Body of pancreas (tissue), 4 donors: ENCODE data around the gene MARS2.

ENCODE experiments used
- CTCF ChIP-seq, 7 experiments: fragments of 450-650 bp in 4 of 7; fragments of 200-600 bp in 3 of 7; sonication (generic) in 3 of 7; IDR thresholded peaks; one replicate each; pipeline ENCODE4 v1.5.1; 2016 to 2019; ENCODE audit warnings: antibody characterized with exemption in 7 of 7
- POLR2A ChIP-seq, 3 donors: fragments of 450-650 bp; IDR thresholded peaks; one replicate each; pipeline ENCODE4 v1.6.1; 2016; ENCODE audit warnings: antibody characterized with exemption in 3 of 3, mild to moderate bottlenecking in 2 of 3

- TF ChIP-seq CTCF (IDR thresholded peaks at IDR 0.05) (no peak), POLR2A (IDR thresholded peaks at IDR 0.05) (no peak)
Observed at GRCh38 chr2:197674060-197674459, 31.1 kb upstream of the MARS2 start.
